Brain microvascular endothelial cell (primary cell): Measurements from ENCODE around the gene SIGLECL1.

Experiments
- DNase-seq: peaks from one replicate; pipeline ENCODE4 v3.0.0-alpha.2; 2020
- H3K27ac ChIP-seq: fragments of 250-450 bp; sonication (Bioruptor Pico); 2 replicates; pipeline ENCODE4 v1.5.1; 2020; ENCODE audit warnings: mild to moderate bottlenecking, moderate library complexity
- H3K27me3 ChIP-seq: fragments of 250-450 bp; sonication (Bioruptor Pico); replicated peaks from 2 replicates; pipeline ENCODE4 v1.5.1; 2020; ENCODE audit warnings: mild to moderate bottlenecking
- H3K36me3 ChIP-seq: fragments of 250-450 bp; sonication (Bioruptor Pico); replicated peaks from 2 replicates; pipeline ENCODE4 v1.5.1; 2020; ENCODE audit warnings: mild to moderate bottlenecking
- H3K4me3 ChIP-seq: 2 replicates; pipeline ENCODE4 v1.5.1; 2011; ENCODE audit warnings: low read depth, mild to moderate bottlenecking, control low read depth, low read length, moderate library complexity
- CTCF ChIP-seq: IDR thresholded peaks from 2 replicates; pipeline ENCODE4 v1.5.1; 2011; ENCODE audit warnings: low read depth, mild to moderate bottlenecking, moderate library complexity, low read length, control low read depth, inconsistent platforms; ENCODE audit errors: missing control alignments
- in situ Hi-C: cut with HindIII; loops from 2 replicates; pipeline ENCODE4 v1.10.0; 2017; ENCODE audit warnings: low sequenced_read_pairs, low pct_ligation_motif_present

The SIGLECL1 gene

GRCh38 chr19:51305479-51305878 lies 54.6 kb downstream of the SIGLECL1 start:
- Histone ChIP-seq H3K27me3 (no peaks in the 10 kb centered on the region), H3K27ac (no peak overlapping the region), H3K4me3 (no peak overlapping the region), H3K36me3 (no peaks in the 10 kb centered on the region)
- DNase-seq: no peak
- TF ChIP-seq CTCF: no peak
- in situ Hi-C loops: no loop called here

GRCh38 chr19:51311351-51312257 lies 60.7 kb downstream of the SIGLECL1 start, which contains the start of gene IGLON5:
IGLON5 (plus strand) TSS chr19:51311644; CDS start chr19:51311848, 204 bp downstream.
- no peak for DNase-seq
- TF ChIP-seq CTCF: no peak
- no peak within 1 kb of the TSS for H3K4me3 ChIP-seq
- H3K27me3 ChIP-seq: peaks cover 2% of the 10 kb centered on the region
- no peaks in the 10 kb centered on the region for H3K36me3 ChIP-seq
- H3K27ac ChIP-seq: no peak within 1 kb of the TSS
- in situ Hi-C loops: no loop called here

GRCh38 chr19:51316688-51317087 lies 65.8 kb downstream of the SIGLECL1 start:
- Histone ChIP-seq H3K27ac (no peak overlapping the region), H3K27me3 (peaks cover 2% of the 10 kb centered on the region), H3K4me3 (no peak overlapping the region), H3K36me3 (no peaks in the 10 kb centered on the region)
- TF ChIP-seq CTCF: no peak
- in situ Hi-C loops: no loop called here
- no peak for DNase-seq

GRCh38 chr19:51317376-51317775 lies 66.5 kb downstream of the SIGLECL1 start:
- TF ChIP-seq CTCF: no peak
- Histone ChIP-seq H3K4me3 (no peak overlapping the region), H3K27me3 (peaks cover 2% of the 10 kb centered on the region), H3K36me3 (no peaks in the 10 kb centered on the region), H3K27ac (no peak overlapping the region)
- in situ Hi-C loops: no loop called here
- no peak for DNase-seq

- no peaks in the 10 kb centered on the region for H3K36me3 ChIP-seq
- in situ Hi-C loops: no loop called here
- no peak overlapping the region for H3K4me3 ChIP-seq
- no peak for DNase-seq
- no peaks in the 10 kb centered on the region for H3K27me3 ChIP-seq
- no peak for TF ChIP-seq CTCF
- H3K27ac ChIP-seq: no peak overlapping the region
These were observed 67.1 kb downstream of the SIGLECL1 start for GRCh38 chr19:51317968-51318367.
